GM06990 (cell line): ENCODE data around the gene P2RY11.

Experiments
- DNase-seq: peaks from one replicate; pipeline ENCODE4 v3.0.0-alpha.2; 2011; ENCODE audit not compliant: insufficient read length; ENCODE audit errors: extremely low read depth
- H3K27me3 ChIP-seq: replicated peaks from 2 replicates; pipeline ENCODE4 v1.6.0; 2011; ENCODE audit warnings: low read length; ENCODE audit not compliant: control insufficient read depth, insufficient read depth
- H3K36me3 ChIP-seq: 2 replicates; pipeline ENCODE4 v1.5.1; 2011; ENCODE audit warnings: low read length; ENCODE audit not compliant: control insufficient read depth, insufficient read depth
- H3K4me3 ChIP-seq: replicated peaks from 2 replicates; pipeline ENCODE4 v1.5.1; 2011; ENCODE audit warnings: low read depth, mild to moderate bottlenecking, control low read depth, low read length
- TF ChIP-seq, protein P1 (sequence below): IDR thresholded peaks from 2 replicates; pipeline ENCODE4 v1.5.1; 2011; ENCODE audit warnings: low read length, control low read depth, mild to moderate bottlenecking, inconsistent platforms; ENCODE audit not compliant: insufficient read depth, poor library complexity, severe bottlenecking

P2RY11 gene

GRCh38 chr19:10159610-10160009, 48.1 kb downstream of the P2RY11 start:
- Histone ChIP-seq H3K36me3 (peaks cover 44% of the 10 kb centered on the region), H3K27me3 (no peaks in the 10 kb centered on the region), H3K4me3 (no peak overlapping the region)
- TF ChIP-seq, protein P1, sequence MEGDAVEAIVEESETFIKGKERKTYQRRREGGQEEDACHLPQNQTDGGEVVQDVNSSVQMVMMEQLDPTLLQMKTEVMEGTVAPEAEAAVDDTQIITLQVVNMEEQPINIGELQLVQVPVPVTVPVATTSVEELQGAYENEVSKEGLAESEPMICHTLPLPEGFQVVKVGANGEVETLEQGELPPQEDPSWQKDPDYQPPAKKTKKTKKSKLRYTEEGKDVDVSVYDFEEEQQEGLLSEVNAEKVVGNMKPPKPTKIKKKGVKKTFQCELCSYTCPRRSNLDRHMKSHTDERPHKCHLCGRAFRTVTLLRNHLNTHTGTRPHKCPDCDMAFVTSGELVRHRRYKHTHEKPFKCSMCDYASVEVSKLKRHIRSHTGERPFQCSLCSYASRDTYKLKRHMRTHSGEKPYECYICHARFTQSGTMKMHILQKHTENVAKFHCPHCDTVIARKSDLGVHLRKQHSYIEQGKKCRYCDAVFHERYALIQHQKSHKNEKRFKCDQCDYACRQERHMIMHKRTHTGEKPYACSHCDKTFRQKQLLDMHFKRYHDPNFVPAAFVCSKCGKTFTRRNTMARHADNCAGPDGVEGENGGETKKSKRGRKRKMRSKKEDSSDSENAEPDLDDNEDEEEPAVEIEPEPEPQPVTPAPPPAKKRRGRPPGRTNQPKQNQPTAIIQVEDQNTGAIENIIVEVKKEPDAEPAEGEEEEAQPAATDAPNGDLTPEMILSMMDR: no peak
- DNase-seq: no peak

DNA sequence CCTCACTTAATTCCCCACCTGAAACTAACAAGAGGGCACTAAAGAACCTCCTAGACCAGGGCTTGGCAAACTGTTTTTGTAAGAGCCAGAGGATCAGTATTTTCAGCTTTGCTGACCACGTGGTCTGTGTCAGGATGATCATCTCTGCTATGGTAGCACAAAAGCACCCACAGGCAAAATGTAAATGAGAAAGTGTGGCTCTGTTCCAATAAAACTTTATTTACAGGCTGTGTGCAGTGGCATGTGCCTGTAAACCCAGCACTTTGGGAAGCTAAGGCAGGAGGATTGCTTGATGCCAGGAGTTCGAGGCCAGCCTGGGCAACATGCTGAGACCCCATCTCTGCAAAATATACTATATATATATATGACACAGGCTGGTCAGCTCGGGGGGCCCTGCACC, 52.0 kb downstream of the P2RY11 start:
- H3K36me3 ChIP-seq: peaks cover 27% of the 10 kb centered on the region
- H3K4me3 ChIP-seq: no peak overlapping the region
- DNase-seq: no peak
- no peaks in the 10 kb centered on the region for H3K27me3 ChIP-seq
- TF ChIP-seq, protein P1: no peak
